NK-92 (cell line): Measurements from ENCODE around the gene KY.
"Not testable (repeated sequence)": the region's sequence is repeated elsewhere in the genome, so short reads cannot be mapped to it uniquely, and the experiment has no call there.

Experiments
- DNase-seq: peaks from one replicate; lab custom pipeline; 2025; ENCODE audit not compliant: unreplicated experiment; lab: John Stamatoyannopoulos, UW

The KY gene

DNA sequence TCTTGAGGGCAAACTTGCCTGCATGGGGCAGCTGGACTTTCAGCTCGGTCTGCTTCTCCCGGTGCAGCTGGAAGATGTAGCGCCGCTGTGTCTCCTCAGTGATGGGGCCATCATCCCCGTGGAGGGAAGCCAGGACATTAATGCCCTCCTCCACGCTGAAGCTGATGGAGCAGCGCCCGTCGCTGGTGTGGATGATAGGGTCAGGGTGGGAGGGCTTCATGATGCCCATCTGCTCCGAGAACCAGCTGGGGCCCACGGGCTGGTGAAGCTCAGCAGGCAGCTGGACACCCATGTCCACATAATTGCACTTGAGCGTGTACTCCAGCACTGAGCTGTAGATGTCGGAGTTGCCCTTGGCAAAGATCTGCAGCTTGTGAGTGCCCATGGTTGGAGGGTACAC is 46.9 kb downstream of the KY start:
- no peak for DNase-seq

- DNase-seq, result no peak
These were observed 47.3 kb downstream of the KY start for GRCh38 chr3:134603480-134603879.

- DNase-seq, result no peak
These were observed 48.4 kb downstream of the KY start for GRCh38 chr3:134602440-134602814.

- DNase-seq, result no peak
These were observed 49.0 kb downstream of the KY start for GRCh38 chr3:134601539-134602439.

- no peak for DNase-seq
These were observed 49.9 kb downstream of the KY start for GRCh38 chr3:134600685-134601463.

DNA sequence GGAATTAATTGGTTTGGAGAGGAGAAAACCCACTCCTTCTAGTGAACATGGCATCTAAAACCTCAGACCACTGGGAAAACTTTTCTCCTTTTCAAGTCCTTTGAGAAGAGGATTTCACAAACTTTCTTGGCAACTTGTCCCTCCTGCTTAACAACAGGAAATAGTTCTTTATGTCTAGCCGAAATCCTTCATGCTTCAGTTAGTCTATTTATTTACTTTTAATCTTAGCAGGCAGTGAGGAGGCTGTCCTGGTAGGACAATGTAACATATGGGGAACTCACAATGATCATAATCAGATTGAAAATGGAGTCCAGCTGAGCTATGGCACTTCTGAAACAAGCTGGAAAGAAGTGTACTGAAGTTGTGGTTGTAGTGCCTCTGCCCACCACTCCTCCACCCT is 50.6 kb downstream of the KY start:
- no peak for DNase-seq

DNA sequence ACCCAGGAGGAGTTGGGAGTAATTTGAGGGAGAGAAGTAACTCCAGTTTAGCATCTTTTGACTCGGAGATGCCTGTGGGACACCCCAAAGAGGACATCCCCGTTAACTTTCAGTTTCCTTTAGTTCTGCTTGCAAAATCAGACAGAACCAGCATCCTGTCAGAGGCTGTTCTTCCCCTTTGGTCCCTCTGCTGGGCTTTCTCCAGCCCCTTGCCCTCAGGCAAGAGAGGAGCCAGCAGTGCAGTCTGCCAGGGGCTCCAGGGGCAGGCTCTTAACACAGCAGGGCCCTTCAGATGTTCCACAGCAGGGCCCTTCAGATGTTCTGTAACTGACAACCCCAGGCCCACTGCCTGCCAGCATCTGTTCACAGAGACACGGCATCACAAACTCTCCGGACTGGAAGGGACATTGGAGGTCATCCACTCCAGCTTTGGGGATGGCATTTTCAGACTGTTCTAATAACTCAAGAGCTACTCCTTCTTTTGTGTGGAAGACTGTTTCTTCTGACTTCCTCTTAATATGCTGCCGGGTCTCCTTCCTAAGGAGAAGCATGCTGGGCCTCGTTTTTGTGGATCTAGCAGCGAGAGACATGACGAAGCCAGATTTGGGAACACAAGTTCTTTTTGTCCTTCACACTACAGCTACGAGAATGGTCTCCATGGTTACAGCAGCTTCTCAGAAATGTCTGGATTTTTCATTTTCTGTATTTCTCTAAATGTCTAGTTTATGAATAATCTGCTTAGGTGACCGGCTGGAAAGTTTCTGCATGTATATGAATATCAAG is 51.9 kb downstream of the KY start:
- DNase-seq, result no peak

DNA sequence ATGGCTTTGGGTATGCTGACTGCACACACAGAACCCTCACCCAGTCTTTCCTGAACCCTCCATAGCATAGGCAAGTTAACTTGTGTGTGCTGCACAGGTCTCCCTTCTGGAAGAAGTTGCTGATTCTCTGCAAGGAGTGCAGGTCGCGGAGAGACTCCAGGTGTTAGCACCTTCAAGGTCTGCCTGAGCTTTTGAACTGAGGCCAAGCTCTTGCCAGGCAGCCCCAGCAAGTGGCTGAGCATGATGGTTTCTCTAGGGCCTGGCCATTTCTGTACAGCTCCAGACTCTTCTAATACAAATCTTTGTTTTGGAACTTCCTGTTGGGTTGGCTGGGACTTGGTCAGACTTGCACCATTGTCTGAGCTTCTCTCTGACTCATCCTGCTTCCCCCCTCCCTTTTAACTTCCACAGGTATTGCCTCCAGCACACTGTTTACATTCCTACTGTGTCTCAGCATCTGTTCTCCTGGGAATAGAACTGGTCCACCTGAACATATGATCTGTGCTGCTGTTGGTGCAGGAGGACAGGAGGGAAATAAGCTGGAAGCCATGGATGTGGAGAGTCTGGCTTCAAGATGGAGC is 53.3 kb downstream of the KY start:
- DNase-seq, result no peak

- not testable (repeated sequence) for DNase-seq
These were observed 55.8 kb downstream of the KY start for GRCh38 chr3:134594986-134595385.

GRCh38 chr3:134594331-134594741 is 56.5 kb downstream of the KY start:
- DNase-seq, result no peak

- no peak for DNase-seq
These were observed 58.0 kb downstream of the KY start for GRCh38 chr3:134592806-134593205.

DNA sequence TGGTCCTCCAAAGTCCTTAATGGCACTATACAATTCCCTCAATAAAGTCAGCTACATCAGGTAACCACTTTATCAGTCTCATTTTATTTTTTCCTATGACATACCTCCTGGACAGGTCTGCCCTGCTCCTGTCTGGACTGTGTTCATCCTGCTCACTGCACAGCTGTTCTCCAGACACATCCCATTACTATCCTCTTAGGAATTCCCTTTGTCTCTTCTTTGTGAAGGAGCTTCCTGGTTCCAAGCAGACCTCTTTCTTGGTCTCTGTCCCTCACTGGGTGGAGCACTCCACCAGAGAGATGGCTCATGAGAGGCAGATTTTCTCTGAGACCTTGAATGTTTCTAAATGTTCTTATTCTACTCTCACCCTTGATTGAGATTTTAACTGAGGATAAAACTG is 60.1 kb downstream of the KY start:
- no peak for DNase-seq

- no peak for DNase-seq
These were observed 71.6 kb downstream of the KY start for GRCh38 chr3:134579141-134579665.

DNA sequence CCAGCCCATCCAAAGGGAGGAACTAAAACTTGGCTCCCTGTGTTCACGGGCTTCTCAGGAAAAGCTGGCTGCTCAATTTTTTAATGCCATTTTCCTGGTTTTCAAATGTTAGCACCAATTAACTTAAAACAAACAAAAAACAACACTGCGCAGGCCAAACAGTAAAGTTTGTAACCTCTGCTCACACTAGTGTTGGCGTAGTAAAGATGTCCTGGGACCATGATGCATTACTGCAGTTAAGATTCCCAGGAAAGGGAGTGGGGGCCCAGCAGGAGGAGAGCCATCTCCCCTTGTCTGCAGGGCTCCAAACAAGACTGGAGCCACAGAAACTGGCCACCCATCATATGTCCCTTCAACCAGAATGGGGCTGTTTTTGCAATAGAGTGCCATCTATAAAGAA is 74.0 kb downstream of the KY start:
- DNase-seq, result no peak

- DNase-seq, result no peak
These were observed 74.4 kb downstream of the KY start for GRCh38 chr3:134576426-134576825.

GRCh38 chr3:134569899-134570298 is 80.9 kb downstream of the KY start:
- not testable (repeated sequence) for DNase-seq

GRCh38 chr3:134568790-134569189 is 82.0 kb downstream of the KY start:
- DNase-seq, result no peak

DNA sequence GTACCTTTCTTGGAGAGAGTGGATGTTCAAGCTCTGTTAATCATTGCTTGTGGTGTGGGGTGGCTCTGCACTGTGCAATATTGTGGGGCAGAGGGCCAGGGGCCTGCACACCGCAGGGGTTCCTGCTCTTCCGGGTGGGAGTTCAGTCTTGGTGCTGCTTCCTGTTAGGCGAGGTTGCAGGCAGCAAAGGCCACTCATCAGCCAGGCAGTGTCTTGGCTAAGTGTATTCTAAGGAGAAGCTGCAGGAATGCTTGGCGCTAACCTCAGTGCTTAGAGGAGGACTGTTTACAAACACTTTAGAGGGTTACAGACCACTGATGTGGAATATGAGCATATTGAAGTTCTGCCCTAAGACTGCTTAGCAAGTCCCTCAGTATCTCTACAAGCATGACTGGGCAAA is 83.2 kb downstream of the KY start:
- no peak for DNase-seq

DNA sequence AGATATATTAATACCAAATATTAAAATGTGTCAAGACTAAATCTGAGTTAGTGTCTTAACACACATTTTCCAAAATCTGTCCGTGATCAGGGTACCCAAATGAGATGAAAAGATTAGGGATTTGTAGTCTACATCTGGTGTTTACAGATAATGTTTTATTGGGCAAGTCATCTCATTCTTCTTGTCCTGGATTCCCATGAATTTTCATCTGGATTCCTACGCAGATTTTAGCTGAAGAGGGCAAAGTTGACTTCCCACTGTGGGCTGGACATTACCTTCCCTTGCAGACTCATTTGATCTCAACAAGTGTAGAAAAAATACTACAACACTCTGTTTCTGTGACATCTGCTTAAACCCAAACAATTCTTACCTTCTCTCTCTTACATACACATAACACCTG is 85.8 kb downstream of the KY start:
- no peak for DNase-seq

DNA sequence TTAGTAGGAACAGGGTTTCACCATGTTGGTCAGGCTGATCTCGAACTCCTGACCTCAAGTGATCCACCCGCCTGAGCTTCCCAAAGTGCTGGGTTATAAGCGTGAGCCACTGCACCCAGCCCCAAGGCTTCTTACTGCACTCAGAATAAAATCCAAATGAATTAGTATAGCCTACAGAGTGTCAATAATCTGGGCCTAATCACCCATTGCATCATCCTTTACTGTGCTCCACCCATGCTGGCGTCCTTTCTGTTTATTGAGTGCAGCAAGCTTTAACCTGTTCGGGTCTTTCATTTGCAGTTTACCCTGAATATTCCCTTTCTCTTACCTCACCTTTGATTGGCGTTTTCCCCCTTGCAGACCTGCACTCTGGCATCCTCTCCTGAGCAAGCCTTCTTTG is 87.2 kb downstream of the KY start:
- DNase-seq, result no peak

DNA sequence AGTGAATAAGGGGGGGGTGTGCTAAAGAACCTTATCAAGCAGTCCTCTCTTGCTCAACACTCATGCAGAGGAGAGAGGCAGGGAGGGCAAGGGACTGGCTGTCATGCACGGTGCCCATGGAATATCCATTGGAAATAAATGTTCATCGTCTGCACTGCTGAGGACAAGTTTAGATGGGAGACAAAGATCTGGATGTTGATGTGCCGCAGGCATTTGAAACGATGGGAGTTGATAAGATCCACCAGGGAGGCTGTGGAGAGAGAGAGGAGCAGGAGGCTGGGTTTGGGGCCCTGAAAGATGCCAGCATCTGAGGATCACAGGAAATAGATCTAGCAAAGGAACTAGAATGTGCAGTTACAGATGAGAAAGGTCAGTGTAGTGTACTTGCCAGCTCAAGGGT is 88.8 kb downstream of the KY start:
- no peak for DNase-seq
